WTC11 (cell line): ENCODE results near the gene MYLK2.

Experiments used
- ATF6 ChIP-seq: sonication (generic); formaldehyde crosslinking; IDR thresholded peaks from 2 replicates; pipeline ENCODE4 v1.8.1; 2023; ENCODE audit warnings: mild to moderate bottlenecking, missing genetic modification reagents
- CTCF ChIP-seq: fragments of 200-600 bp; IDR thresholded peaks from 2 replicates; pipeline ENCODE4 v1.8.0; 2022; ENCODE audit warnings: antibody characterized with exemption
- ZNF138 ChIP-seq: sonication (generic); formaldehyde crosslinking; conservative IDR thresholded peaks from 2 replicates; pipeline ENCODE4 v1.8.1; 2022; ENCODE audit warnings: mild to moderate bottlenecking, moderate library complexity, missing genetic modification reagents
- TF ChIP-seq, protein P1 (sequence below): sonication (generic); formaldehyde crosslinking; IDR thresholded peaks from 2 replicates; pipeline ENCODE4 v1.8.0; 2022; ENCODE audit warnings: mild to moderate bottlenecking, missing genetic modification reagents

- TF ChIP-seq, protein P1, sequence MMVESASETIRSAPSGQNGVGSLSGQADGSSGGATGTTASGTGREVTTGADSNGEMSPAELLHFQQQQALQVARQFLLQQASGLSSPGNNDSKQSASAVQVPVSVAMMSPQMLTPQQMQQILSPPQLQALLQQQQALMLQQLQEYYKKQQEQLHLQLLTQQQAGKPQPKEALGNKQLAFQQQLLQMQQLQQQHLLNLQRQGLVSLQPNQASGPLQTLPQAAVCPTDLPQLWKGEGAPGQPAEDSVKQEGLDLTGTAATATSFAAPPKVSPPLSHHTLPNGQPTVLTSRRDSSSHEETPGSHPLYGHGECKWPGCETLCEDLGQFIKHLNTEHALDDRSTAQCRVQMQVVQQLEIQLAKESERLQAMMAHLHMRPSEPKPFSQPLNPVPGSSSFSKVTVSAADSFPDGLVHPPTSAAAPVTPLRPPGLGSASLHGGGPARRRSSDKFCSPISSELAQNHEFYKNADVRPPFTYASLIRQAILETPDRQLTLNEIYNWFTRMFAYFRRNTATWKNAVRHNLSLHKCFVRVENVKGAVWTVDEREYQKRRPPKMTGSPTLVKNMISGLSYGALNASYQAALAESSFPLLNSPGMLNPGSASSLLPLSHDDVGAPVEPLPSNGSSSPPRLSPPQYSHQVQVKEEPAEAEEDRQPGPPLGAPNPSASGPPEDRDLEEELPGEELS (CRISPR knock-in tag): no peak
- no peak for TF ChIP-seq CTCF
- no peak for TF ChIP-seq ZNF138 (CRISPR knock-in tag)
- TF ChIP-seq ATF6 (CRISPR knock-in tag): no peak
These were observed 23.5 kb downstream of the MYLK2 start for GRCh38 chr20:31842471-31843157.
